A549 treated with AZD2906 at 1 μM for 4 hours (cell line): ENCODE measurements around the gene TMEM170B. TPM values are rescaled to one million over a fixed set of nuclear protein-coding genes. Genes with fewer than 3 reads are reported as not detected.

Experiments
- total RNA-seq: library from RNA; stranded (reverse); fragments of 200-300 nt; extraction: Qiagen RNA extraction; gene quantifications from 5 replicates; pipeline ENCODE4 v1.2.3, GENCODE V29; 2022

The TMEM170B gene
- 0.72 to 0.96 TPM (median 0.85 TPM) in 5 replicates for total RNA-seq

GRCh38 chr6:11537229-11538051 lies at the start of gene TMEM170B:
Gene TMEM170B (plus strand): TSS chr6:11537749. CDS start chr6:11538278, 529 bp downstream.

Other genes starting within 250 kb of the TMEM170B start
- 0.26 to 0.92 TPM (median 0.53 TPM) in 5 replicates for gene ADTRP, start 241.1 kb downstream of the TMEM170B start, total RNA-seq